Psoas muscle (tissue), 8 donors: ENCODE measurements around the gene GJB6. TPM values are rescaled to one million over a fixed set of nuclear protein-coding genes. Genes with fewer than 3 reads are reported as not detected.

Experiments
- ATAC-seq, 4 donors: fragments of 200-7000 bp; cut with Tn5 transposase; one replicate each; pipeline ENCODE4 v1.9.1; 2020; ENCODE audit warnings: moderate library complexity in 3 of 4, mild to moderate bottlenecking in 2 of 4
- DNase-seq, 2 donors: peaks; one replicate each; pipeline ENCODE4 v3.0.0-alpha.2; 2020
- H3K27ac ChIP-seq: fragments of 200-600 bp; one replicate; pipeline ENCODE4 v1.8.0; 2022
- H3K27me3 ChIP-seq, 3 donors: fragments of 200-600 bp in 1 of 3; one replicate each; pipeline versions ENCODE4 v1.6.1 to v1.8.0; 2013 to 2022; ENCODE audit warnings: low read length in 2 of 3, mild to moderate bottlenecking in 2 of 3, moderate library complexity in 1 of 3; ENCODE audit not compliant: insufficient read depth in 3 of 3
- H3K36me3 ChIP-seq, 2 donors: fragments of 200-600 bp in 1 of 2; one replicate each; pipeline versions ENCODE4 v1.6.1 to v1.8.0; 2013 to 2022; ENCODE audit warnings: low read depth in 1 of 2, mild to moderate bottlenecking in 1 of 2, moderate library complexity in 1 of 2; ENCODE audit not compliant: insufficient read depth in 1 of 2
- H3K4me1 ChIP-seq: fragments of 200-600 bp; one replicate; pipeline ENCODE4 v1.8.0; 2022
- H3K4me3 ChIP-seq: fragments of 200-600 bp; one replicate; pipeline ENCODE4 v1.8.0; 2022; ENCODE audit warnings: mild to moderate bottlenecking
- H3K9me3 ChIP-seq: fragments of 200-600 bp; one replicate; pipeline ENCODE4 v1.8.0; 2022
- CTCF ChIP-seq: fragments of 200-600 bp; IDR thresholded peaks from one replicate; pipeline ENCODE4 v1.8.0; 2022; ENCODE audit warnings: antibody characterized with exemption
- WGBS, 3 donors: extraction: QIAGEN DNeasy Blood & Tissue Kit; methylation state at CpG; one replicate each; pipeline versions ENCODE4 v1.1.6 to v1.1.7; 2013; 5-methylcytosine and 5-hydroxymethylcytosine counted together
- intact Hi-C, 2 donors: fragments of 100-400 bp; cut with DNase I; formaldehyde crosslinking; loops; one replicate each; pipeline versions ENCODE4 v1.11.0 to v1.14.2; 2022
- polyA plus RNA-seq, 3 donors: library from polyadenylated mRNA; stranded (reverse); fragments of 200-250 nt; gene quantifications; one replicate each; pipeline ENCODE4 v1.2.3, GENCODE V29; 2013
- total RNA-seq, 4 donors: library from RNA; stranded (reverse); fragmentation: NEBNext Ultra II Directional in 2 of 4; extraction: Animal tissue kit (Norgen Biotek cat#: 25700) in 2 of 4; gene quantifications; one replicate each; pipeline versions ENCODE4 v1.2.1 to v1.2.4, GENCODE V29; 2021 to 2023
- donor health status: healthy with polysubstance abuse.
- donor health status: DM: no; HTN: no; CAD: no; lungs with moderate emphysema.
- donor health status: Bipolar disorder and iron deficiency.
- donor health status: healthy.
- donor health status: DM: yes; HTN: yes; CAD: no.
- donor health status: DM: no; HTN: no; CAD: no.
- donor health status: DM: no; HTN: no; CAD: no.
- donor health status: DM: yes; HTN: yes; CAD: no.

Gene GJB6
- total and polyA plus RNA-seq, 7 donors = 0.03 TPM; not detected in 6

- no peak for TF ChIP-seq CTCF
- no peak overlapping the region for H3K27ac ChIP-seq
- no peaks in the 10 kb centered on the region for H3K36me3 ChIP-seq
- intact Hi-C loops = no loop called here
- no peaks in the 10 kb centered on the region for H3K9me3 ChIP-seq
- WGBS, 3 donors = 52 to 70% (median 64%) methylated on average over 14 of the region's 14 CpGs
- H3K27me3 ChIP-seq = peaks cover 0 to 12% (median 1%) of the 10 kb centered on the region in 3 donors
- ATAC-seq = no peak
- H3K4me1 ChIP-seq = no peaks in the 10 kb centered on the region
- no peak overlapping the region for H3K4me3 ChIP-seq
- no peak for DNase-seq
Measured at GRCh38 chr13:20247403-20247802, 15.3 kb upstream of the GJB6 start.

- intact Hi-C loops = no loop called here
- TF ChIP-seq CTCF = no peak
- WGBS, 3 donors = 72 to 82% (median 77%) methylated on average over 2 of the region's 2 CpGs
- DNase-seq (no peak), ATAC-seq (no peak)
- H3K27me3 ChIP-seq = peaks cover 0 to 22% (median 0%) of the 10 kb centered on the region in 3 donors
- no peak overlapping the region for H3K4me3 ChIP-seq
- no peaks in the 10 kb centered on the region for H3K9me3 ChIP-seq
- no peaks in the 10 kb centered on the region for H3K4me1 ChIP-seq
- no peaks in the 10 kb centered on the region for H3K36me3 ChIP-seq
- H3K27ac ChIP-seq = no peak overlapping the region
Measured at GRCh38 chr13:20241593-20241992, 9.5 kb upstream of the GJB6 start.

- H3K27ac ChIP-seq = no peak overlapping the region
- intact Hi-C loops = no loop called here
- H3K36me3 ChIP-seq = no peaks in the 10 kb centered on the region
- DNase-seq (no peak), ATAC-seq (no peak)
- TF ChIP-seq CTCF = no peak
- H3K4me3 ChIP-seq = no peak overlapping the region
- H3K27me3 ChIP-seq = peaks cover 0 to 22% (median 0%) of the 10 kb centered on the region in 3 donors
- no peaks in the 10 kb centered on the region for H3K9me3 ChIP-seq
- H3K4me1 ChIP-seq = no peaks in the 10 kb centered on the region
- WGBS, 3 donors = 72 to 84% (median 75%) methylated on average over 6 of the region's 6 CpGs
Measured at GRCh38 chr13:20239748-20240147, 7.6 kb upstream of the GJB6 start.

GRCh38 chr13:20232556-20233277, 598 bp upstream of the GJB6 start:
- ATAC-seq (no peak), DNase-seq (no peak)
- H3K27ac ChIP-seq = no peak overlapping the region
- no peaks in the 10 kb centered on the region for H3K36me3 ChIP-seq
- no peaks in the 10 kb centered on the region for H3K4me1 ChIP-seq
- WGBS, 3 donors = 31 to 35% (median 32%) methylated on average over 21 to 25 of the region's 25 CpGs
- no peak for TF ChIP-seq CTCF
- H3K27me3 ChIP-seq = peaks cover 4 to 46% (median 13%) of the 10 kb centered on the region in 3 donors
- H3K9me3 ChIP-seq = no peaks in the 10 kb centered on the region
- intact Hi-C loops = no loop called here
- no peak overlapping the region for H3K4me3 ChIP-seq
